NB4 (cell line): Measurements from ENCODE around the gene KRTAP9-3.
"Not testable (repeated sequence)": the region's sequence is repeated elsewhere in the genome, so short reads cannot be mapped to it uniquely, and the experiment has no call there.

ENCODE experiments used
- CTCF ChIP-seq: IDR thresholded peaks from one replicate; pipeline ENCODE4 v1.5.1; 2012; ENCODE audit warnings: low read depth, low read length
- MAX ChIP-seq: IDR thresholded peaks from 2 replicates; pipeline ENCODE4 v1.6.1; 2011; ENCODE audit warnings: low read depth, low read length
- MYC ChIP-seq: IDR thresholded peaks from 2 replicates; pipeline ENCODE4 v1.6.1; 2011; ENCODE audit warnings: low read depth, low read length
- POLR2A ChIP-seq: IDR thresholded peaks from 2 replicates; pipeline ENCODE4 v1.6.1; 2011; ENCODE audit warnings: mild to moderate bottlenecking; ENCODE audit not compliant: insufficient read length; ENCODE audit errors: extremely low read depth

GRCh38 chr17:41189837-41190318 is 42.4 kb upstream of the KRTAP9-3 start, which contains the start of gene KRTAP9-1:
- TF ChIP-seq CTCF, MYC, POLR2A, MAX: not testable (repeated sequence)
